ENCODE measurements around the gene FRS3.

DNA sequence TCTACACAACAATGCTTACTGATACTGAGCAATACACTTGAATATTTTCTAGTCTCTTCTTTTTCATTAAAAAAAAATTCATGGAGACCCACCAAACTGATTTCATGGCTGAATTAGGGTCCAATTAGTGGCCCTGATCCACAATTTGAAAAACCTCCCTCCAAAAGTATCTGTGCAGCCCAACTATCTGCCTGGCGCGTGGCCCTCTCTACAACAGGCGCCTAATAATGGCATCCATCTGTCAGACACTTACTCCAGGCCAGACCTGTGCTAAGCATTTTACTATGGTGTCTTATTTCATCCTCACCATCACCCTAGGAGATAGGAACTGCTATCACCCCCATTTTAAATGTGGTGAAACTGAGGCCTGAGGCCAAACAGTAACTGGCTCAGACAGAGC is 58.3 kb downstream of the FRS3 start:
- TF ChIP-seq, protein P1, sequence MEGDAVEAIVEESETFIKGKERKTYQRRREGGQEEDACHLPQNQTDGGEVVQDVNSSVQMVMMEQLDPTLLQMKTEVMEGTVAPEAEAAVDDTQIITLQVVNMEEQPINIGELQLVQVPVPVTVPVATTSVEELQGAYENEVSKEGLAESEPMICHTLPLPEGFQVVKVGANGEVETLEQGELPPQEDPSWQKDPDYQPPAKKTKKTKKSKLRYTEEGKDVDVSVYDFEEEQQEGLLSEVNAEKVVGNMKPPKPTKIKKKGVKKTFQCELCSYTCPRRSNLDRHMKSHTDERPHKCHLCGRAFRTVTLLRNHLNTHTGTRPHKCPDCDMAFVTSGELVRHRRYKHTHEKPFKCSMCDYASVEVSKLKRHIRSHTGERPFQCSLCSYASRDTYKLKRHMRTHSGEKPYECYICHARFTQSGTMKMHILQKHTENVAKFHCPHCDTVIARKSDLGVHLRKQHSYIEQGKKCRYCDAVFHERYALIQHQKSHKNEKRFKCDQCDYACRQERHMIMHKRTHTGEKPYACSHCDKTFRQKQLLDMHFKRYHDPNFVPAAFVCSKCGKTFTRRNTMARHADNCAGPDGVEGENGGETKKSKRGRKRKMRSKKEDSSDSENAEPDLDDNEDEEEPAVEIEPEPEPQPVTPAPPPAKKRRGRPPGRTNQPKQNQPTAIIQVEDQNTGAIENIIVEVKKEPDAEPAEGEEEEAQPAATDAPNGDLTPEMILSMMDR (IDR thresholded peaks at IDR 0.05; ENCODE audit: insufficient read depth, low read depth, low read length) = no peak
- no peak for TF ChIP-seq EZH2 (IDR thresholded peaks at IDR 0.05; ENCODE audit: insufficient read depth, low read length)
